Neural cell (in vitro differentiated cells): Measurements from ENCODE around the gene OCSTAMP.

Source experiments
- RAD21 ChIP-seq: fragments of 450-650 bp; conservative IDR thresholded peaks from 2 replicates; pipeline ENCODE4 v1.6.1; 2014; ENCODE audit warnings: antibody characterized with exemption, mild to moderate bottlenecking, moderate library complexity
- TF ChIP-seq, protein P1 (sequence below): fragments of 450-650 bp; IDR thresholded peaks from 2 replicates; pipeline ENCODE4 v1.5.1; 2014; ENCODE audit warnings: antibody characterized with exemption, mild to moderate bottlenecking, moderate library complexity; ENCODE audit not compliant: poor library complexity, severe bottlenecking

DNA sequence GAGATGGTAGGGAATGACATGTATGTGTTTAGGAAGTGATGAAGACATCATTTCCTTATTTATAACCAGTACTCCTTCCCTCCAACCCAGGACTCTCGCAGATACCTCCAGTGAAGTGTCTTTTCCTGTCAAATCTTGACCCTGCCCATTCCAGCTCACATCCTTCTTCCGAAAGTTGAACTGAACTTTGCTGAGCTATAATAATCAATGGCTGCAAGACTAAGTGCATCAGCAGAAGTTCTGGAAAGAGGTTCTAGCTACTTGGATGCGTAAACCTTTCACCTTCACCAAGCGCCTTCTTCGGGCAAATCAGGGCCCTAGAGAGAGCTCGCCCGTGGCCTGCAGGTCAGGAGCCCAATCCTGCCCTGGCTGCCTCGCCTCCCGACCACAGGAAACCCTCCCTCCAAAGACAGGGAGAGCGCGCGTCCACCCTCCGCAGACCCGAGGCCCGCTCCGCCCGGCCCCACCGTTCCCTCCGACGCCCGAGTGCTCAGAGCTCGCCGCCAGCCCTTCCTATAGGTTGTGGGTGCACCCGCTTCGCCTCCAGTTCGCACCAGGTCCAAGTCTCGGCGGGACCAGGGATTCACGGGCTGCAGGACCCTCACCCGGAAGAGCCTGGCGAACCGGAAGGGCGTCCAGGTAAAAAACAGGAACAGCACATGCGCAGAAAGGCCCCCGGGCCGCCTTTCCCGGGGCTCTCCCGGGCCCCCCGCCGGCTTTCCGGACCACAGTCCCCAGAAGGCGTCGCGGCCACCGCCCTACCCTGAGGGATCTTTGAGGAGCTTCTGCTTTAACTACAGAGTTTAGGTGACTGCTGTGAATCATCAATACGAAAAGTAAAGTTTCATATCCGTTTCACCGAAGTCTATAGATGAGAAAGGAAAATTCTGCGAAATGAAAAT lies 37.3 kb downstream of the OCSTAMP start, which contains the start of gene ZNF334:
- no peak for TF ChIP-seq RAD21
- TF ChIP-seq, protein P1, sequence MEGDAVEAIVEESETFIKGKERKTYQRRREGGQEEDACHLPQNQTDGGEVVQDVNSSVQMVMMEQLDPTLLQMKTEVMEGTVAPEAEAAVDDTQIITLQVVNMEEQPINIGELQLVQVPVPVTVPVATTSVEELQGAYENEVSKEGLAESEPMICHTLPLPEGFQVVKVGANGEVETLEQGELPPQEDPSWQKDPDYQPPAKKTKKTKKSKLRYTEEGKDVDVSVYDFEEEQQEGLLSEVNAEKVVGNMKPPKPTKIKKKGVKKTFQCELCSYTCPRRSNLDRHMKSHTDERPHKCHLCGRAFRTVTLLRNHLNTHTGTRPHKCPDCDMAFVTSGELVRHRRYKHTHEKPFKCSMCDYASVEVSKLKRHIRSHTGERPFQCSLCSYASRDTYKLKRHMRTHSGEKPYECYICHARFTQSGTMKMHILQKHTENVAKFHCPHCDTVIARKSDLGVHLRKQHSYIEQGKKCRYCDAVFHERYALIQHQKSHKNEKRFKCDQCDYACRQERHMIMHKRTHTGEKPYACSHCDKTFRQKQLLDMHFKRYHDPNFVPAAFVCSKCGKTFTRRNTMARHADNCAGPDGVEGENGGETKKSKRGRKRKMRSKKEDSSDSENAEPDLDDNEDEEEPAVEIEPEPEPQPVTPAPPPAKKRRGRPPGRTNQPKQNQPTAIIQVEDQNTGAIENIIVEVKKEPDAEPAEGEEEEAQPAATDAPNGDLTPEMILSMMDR, result no peak
